WERI-Rb-1 (cell line): ENCODE measurements around the gene ALDH2.

Experiments
- DNase-seq: peaks from one replicate; pipeline ENCODE4 v3.0.0-alpha.2; 2020
- H3K27ac ChIP-seq: fragments of 250-450 bp; sonication (Bioruptor Pico); 2 replicates; pipeline ENCODE4 v1.5.1; 2020; ENCODE audit warnings: mild to moderate bottlenecking, moderate library complexity
- H3K27me3 ChIP-seq: fragments of 250-450 bp; sonication (Bioruptor Pico); 2 replicates; pipeline ENCODE4 v1.5.1; 2021; ENCODE audit warnings: mild to moderate bottlenecking, low read depth, moderate library complexity; ENCODE audit not compliant: insufficient read depth, severe bottlenecking
- H3K36me3 ChIP-seq: fragments of 250-450 bp; sonication (Bioruptor Pico); 2 replicates; pipeline ENCODE4 v1.5.1; 2020; ENCODE audit warnings: mild to moderate bottlenecking, moderate library complexity
- H3K4me3 ChIP-seq: 2 replicates; pipeline ENCODE4 v1.5.1; 2011; ENCODE audit warnings: low read depth, mild to moderate bottlenecking, control low read depth, low read length
- H3K9me3 ChIP-seq: fragments of 250-450 bp; sonication (Bioruptor Pico); 2 replicates; pipeline ENCODE4 v1.5.1; 2021; ENCODE audit warnings: mild to moderate bottlenecking, moderate library complexity; ENCODE audit not compliant: severe bottlenecking
- TF ChIP-seq, protein P1 (sequence below): IDR thresholded peaks from 2 replicates; pipeline ENCODE4 v1.5.1; 2011; ENCODE audit warnings: low read depth, mild to moderate bottlenecking, control low read depth, inconsistent platforms, low read length

ALDH2 gene

DNA sequence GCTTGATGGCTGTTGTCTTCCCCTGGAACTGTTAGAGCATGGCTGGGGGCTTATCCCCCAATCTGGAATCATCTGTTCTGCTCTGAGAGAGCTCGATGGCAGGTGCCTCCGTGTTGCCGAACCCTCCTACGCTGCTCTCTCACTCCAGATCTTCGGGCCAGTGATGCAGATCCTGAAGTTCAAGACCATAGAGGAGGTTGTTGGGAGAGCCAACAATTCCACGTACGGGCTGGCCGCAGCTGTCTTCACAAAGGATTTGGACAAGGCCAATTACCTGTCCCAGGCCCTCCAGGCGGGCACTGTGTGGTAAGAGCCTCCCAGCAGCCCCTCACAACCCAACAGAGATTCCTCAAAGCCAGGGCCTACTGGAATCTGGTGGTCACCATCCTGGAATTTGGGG, 33.0 kb downstream of the ALDH2 start:
- no peaks in the 10 kb centered on the region for H3K36me3 ChIP-seq
- no peaks in the 10 kb centered on the region for H3K27me3 ChIP-seq
- no peak overlapping the region for H3K27ac ChIP-seq
- TF ChIP-seq, protein P1, sequence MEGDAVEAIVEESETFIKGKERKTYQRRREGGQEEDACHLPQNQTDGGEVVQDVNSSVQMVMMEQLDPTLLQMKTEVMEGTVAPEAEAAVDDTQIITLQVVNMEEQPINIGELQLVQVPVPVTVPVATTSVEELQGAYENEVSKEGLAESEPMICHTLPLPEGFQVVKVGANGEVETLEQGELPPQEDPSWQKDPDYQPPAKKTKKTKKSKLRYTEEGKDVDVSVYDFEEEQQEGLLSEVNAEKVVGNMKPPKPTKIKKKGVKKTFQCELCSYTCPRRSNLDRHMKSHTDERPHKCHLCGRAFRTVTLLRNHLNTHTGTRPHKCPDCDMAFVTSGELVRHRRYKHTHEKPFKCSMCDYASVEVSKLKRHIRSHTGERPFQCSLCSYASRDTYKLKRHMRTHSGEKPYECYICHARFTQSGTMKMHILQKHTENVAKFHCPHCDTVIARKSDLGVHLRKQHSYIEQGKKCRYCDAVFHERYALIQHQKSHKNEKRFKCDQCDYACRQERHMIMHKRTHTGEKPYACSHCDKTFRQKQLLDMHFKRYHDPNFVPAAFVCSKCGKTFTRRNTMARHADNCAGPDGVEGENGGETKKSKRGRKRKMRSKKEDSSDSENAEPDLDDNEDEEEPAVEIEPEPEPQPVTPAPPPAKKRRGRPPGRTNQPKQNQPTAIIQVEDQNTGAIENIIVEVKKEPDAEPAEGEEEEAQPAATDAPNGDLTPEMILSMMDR, result no peak
- no peak overlapping the region for H3K4me3 ChIP-seq
- H3K9me3 ChIP-seq, result no peaks in the 10 kb centered on the region
- DNase-seq, result no peak

DNA sequence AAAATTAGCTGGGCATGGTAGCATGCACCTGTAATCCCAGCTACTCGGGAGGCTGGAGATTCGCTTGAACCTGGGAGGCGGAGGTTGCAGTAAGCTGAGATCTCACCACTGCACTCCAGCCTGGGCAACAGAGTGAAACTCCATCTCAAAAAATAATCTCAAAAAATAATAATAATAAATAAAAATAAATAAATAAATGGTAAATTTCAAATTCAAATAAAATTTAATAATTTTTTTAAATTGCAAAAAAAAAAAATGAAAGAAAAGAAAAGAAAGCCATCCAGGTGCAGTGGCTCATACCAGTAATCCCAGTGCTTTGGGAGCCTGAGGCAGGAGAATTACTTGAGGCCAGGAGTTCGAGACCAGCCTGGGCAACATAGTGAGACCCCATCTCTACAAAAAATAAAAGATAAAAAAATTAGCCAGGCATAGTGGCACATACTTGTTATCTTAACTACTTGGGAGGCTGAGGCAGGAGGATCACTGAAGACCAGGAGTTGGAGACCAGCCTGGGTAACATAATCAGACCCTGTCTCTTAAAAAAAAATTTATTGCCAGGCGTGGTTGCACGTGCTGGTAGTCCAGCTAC, 36.4 kb downstream of the ALDH2 start:
- no peak overlapping the region for H3K4me3 ChIP-seq
- no peaks in the 10 kb centered on the region for H3K9me3 ChIP-seq
- no peak overlapping the region for H3K27ac ChIP-seq
- TF ChIP-seq, protein P1, result no peak
- no peak for DNase-seq
- no peaks in the 10 kb centered on the region for H3K27me3 ChIP-seq
- H3K36me3 ChIP-seq, result no peaks in the 10 kb centered on the region

DNA sequence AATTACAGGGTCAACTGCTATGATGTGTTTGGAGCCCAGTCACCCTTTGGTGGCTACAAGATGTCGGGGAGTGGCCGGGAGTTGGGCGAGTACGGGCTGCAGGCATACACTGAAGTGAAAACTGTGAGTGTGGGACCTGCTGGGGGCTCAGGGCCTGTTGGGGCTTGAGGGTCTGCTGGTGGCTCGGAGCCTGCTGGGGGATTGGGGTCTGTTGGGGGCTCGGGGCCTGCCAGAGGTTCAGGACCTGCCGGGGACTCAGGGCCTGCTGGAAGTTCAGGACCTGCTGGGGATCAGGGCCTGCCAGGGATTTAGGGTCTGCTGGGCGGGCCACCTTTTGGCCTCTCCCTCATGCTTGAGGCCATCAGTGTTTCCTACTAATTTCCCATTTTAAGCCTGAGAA, 37.1 kb downstream of the ALDH2 start:
- no peak overlapping the region for H3K27ac ChIP-seq
- no peaks in the 10 kb centered on the region for H3K27me3 ChIP-seq
- H3K4me3 ChIP-seq, result no peak overlapping the region
- H3K9me3 ChIP-seq, result no peaks in the 10 kb centered on the region
- H3K36me3 ChIP-seq, result no peaks in the 10 kb centered on the region
- TF ChIP-seq, protein P1, result no peak
- no peak for DNase-seq

DNA sequence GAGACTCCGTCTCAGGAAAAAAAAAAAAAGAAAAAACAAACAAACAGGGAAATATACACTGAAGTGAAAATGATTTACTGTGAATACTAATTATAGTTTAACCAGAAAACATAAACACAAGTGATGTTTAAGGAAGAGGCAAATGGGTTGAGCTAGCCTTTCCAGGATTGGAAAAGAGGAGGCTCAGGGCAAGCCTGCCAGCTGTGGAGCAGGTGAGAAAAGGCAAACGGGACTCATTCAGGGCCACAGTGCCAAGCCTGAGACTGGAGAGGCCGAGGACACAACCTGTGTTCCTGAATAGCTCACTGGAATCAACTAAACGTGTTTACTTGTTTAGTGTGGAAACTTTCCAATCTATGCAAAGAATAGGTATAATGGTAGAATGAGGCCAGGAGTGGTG, 39.6 kb downstream of the ALDH2 start:
- DNase-seq, result no peak
- Histone ChIP-seq H3K27ac (no peak overlapping the region), H3K36me3 (no peaks in the 10 kb centered on the region), H3K4me3 (no peak overlapping the region), H3K27me3 (no peaks in the 10 kb centered on the region), H3K9me3 (no peaks in the 10 kb centered on the region)
- TF ChIP-seq, protein P1, result no peak

DNA sequence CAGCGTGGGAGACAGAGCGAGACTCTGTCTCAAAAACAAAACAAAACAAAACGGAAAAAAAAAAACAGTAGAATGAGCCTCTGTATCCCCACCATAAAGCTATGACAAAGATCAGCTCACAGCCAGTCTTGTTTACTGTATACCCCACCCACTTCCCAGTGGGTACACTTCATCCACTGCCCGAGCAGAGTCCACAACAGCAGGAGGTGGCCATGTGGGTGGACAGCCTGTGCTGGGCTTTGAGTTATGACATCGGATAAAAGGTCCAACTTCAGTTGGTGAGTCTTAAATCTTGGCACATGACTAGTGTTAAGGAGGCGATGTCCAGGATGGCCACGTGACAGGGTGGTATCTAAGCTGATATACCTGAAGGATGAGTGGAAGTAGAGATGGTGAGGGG, 40.5 kb downstream of the ALDH2 start:
- TF ChIP-seq, protein P1, result no peak
- Histone ChIP-seq H3K9me3 (no peaks in the 10 kb centered on the region), H3K4me3 (no peak overlapping the region), H3K27me3 (no peaks in the 10 kb centered on the region), H3K36me3 (no peaks in the 10 kb centered on the region), H3K27ac (no peak overlapping the region)
- DNase-seq, result no peak
